NB4 (cell line): ENCODE results near the gene GALNT18.

Experiments used
- MYC ChIP-seq: IDR thresholded peaks from 2 replicates; pipeline ENCODE4 v1.6.1; 2011; ENCODE audit warnings: low read depth, low read length
- POLR2A ChIP-seq: IDR thresholded peaks from 2 replicates; pipeline ENCODE4 v1.6.1; 2011; ENCODE audit warnings: mild to moderate bottlenecking; ENCODE audit not compliant: insufficient read length; ENCODE audit errors: extremely low read depth
- TF ChIP-seq, protein P1 (sequence below): IDR thresholded peaks from one replicate; pipeline ENCODE4 v1.5.1; 2012; ENCODE audit warnings: low read depth, low read length
- TF ChIP-seq, protein P2 (sequence below): IDR thresholded peaks from 2 replicates; pipeline ENCODE4 v1.6.1; 2011; ENCODE audit warnings: low read depth, low read length

DNA sequence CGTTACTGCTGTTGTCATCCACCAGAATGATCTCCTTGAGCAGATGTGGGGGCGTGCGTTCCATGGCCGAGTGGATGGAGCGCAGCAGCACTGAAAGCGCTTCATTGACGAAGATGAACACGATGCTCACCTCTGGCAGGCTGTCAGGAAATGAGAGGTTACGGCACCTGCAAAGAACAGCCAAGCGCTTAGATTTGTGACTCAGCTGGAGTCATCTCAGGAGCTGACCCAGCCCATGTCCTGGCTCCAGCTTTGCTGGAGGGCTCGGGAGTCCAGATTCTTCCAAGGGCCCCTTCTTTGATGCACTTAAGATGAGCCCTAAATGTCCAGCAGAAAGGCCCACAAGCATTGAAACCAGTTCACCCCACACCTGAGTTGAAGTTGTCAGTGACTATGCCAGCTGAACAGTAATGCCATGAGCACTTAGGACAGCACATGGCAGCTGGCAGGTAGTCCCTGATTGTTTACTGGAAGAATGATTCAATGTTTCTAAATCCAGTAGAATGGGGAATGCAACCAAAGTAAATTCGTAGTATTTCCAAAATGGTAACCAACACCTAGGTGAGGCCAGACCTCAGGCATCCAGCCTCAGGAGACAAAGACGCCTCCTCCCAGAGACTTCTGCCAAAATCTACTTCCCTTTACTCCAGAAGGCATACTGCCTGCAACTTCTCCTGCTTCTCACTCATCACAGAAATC is 189.0 kb downstream of the GALNT18 start:
- no peak for TF ChIP-seq POLR2A
- TF ChIP-seq, protein P1, sequence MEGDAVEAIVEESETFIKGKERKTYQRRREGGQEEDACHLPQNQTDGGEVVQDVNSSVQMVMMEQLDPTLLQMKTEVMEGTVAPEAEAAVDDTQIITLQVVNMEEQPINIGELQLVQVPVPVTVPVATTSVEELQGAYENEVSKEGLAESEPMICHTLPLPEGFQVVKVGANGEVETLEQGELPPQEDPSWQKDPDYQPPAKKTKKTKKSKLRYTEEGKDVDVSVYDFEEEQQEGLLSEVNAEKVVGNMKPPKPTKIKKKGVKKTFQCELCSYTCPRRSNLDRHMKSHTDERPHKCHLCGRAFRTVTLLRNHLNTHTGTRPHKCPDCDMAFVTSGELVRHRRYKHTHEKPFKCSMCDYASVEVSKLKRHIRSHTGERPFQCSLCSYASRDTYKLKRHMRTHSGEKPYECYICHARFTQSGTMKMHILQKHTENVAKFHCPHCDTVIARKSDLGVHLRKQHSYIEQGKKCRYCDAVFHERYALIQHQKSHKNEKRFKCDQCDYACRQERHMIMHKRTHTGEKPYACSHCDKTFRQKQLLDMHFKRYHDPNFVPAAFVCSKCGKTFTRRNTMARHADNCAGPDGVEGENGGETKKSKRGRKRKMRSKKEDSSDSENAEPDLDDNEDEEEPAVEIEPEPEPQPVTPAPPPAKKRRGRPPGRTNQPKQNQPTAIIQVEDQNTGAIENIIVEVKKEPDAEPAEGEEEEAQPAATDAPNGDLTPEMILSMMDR, result no peak
- TF ChIP-seq MYC, result no peak
- TF ChIP-seq, protein P2, sequence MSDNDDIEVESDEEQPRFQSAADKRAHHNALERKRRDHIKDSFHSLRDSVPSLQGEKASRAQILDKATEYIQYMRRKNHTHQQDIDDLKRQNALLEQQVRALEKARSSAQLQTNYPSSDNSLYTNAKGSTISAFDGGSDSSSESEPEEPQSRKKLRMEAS, result no peak
